ENCODE measurements around the gene KRTAP12-4.
"Not testable (repeated sequence)": the region's sequence is repeated elsewhere in the genome, so short reads cannot be mapped to it uniquely, and the experiment has no call there.

The KRTAP12-4 gene

DNA sequence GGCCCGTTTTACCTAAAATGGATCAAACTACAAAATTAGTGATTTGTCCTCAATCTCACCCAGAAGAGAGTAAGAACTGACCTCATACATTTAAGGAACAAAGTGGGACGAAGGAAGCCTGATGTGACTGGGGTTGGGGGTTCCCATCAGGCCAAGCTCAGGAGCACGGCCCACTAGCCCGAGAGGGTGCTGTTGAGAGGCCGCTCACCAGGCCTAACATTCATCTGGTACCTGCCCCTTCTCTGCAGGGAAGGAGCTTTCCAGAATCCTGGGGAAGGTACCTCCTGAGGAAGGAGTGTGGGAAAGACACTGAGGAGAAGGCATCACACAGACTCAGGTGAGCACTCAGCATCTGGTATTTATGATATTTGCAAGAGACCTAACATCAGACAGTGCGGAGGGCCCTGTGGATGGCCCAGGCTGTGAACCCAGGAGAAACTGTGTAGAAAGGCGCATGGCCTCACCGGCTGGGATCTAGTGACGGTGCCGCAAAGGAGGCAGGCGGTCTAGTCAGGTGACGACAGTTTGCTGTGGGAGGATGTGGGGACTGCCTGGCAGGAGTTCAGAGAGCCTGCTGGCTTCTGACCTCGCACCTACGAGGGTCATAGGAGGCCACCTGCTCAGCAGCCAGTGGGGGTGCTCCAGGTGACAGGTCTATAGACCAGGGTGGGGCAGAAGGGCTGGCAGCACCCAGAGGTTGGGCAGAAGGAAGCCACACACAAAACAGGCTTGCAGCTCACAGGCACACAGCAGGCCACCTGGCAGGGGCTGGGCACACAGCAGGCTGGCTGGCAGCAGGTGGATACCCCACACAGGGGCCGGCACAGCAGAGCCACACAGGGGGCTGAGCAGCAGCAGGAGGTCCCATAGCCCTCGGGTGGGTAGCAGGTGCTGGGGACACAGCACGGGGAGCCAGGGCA is 543 bp downstream of the KRTAP12-4 start:
- no peak for FAIRE-seq

- no peak for FAIRE-seq
Observed at GRCh38 chr21:44653123-44653522, 1.3 kb downstream of the KRTAP12-4 start.

GRCh38 chr21:44650973-44651675 is 3.3 kb downstream of the KRTAP12-4 start:
- no peak for FAIRE-seq

- FAIRE-seq: no peak
Observed at GRCh38 chr21:44650265-44650972, 4.0 kb downstream of the KRTAP12-4 start.

DNA sequence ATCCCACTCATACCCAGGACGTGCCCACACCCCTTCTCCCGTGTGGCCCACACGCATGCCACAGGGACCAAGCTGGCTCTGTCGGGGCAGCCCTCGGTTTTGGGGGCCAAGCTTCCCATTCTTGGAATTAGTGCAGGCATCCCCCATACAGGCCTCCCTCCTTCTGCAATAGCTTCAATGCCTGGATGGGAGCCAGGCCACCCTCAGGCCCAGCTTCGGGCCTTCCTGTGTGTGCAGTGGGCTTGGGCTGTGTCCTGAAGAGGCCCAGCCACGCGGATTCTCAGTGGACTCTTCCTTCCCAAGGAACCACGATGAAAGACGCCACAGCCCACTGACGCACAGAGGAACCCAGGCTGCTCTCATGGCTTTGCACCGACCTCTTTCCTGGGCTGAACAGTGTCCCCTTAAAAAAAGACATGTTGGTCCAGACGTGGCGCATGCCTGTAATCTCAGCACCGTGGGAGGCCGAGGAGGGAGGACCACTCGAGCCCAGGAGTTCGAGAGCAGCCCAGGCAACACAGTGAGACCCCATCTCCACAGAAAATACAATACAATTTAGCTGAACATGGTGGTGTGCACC is 4.8 kb downstream of the KRTAP12-4 start:
- no peak for FAIRE-seq

- no peak for FAIRE-seq
Observed at GRCh38 chr21:44648557-44649311, 5.7 kb downstream of the KRTAP12-4 start.

- no peak for FAIRE-seq
Observed at GRCh38 chr21:44647222-44647552, 7.3 kb downstream of the KRTAP12-4 start.

DNA sequence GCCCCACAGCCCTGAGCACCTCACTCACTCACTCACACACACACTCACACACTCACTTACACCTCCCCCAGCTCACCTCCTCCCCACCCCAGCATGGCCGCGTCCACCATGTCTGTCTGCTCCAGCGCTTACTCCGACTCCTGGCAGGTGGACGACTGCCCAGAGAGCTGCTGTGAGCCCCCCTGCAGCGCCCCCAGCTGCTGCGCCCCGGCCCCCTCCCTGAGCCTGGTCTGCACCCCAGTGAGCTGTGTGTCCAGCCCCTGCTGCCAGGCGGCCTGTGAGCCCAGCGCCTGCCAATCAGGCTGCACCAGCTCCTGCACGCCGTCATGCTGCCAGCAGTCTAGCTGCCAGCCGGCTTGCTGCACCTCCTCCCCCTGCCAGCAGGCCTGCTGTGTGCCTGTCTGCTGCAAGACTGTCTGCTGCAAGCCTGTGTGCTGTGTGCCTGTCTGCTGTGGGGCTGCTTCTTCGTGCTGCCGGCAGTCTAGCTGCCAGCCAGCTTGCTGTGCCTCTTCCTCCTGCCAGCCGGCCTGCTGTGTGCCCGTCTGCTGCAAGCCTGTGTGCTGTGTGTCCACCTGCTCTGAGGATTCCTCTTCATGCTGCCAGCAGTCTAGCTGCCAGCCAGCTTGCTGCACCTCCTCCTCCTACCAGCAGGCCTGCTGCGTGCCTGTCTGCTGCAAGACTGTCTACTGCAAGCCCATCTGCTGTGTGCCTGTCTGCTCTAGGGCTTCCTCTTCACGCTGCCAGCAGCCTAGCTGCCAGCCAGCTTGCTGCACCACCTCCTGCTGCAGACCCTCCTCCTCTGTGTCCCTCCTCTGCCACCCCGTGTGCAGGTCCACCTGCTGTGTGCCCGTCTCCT is 7.9 kb downstream of the KRTAP12-4 start, which contains the start of gene KRTAP10-11:
Gene KRTAP10-11 (plus strand): TSS at position 49 of the 856 bp plus-strand sequence. CDS start 45 bp downstream, at position 94.
- FAIRE-seq: not testable (repeated sequence)

GRCh38 chr21:44644878-44645277 is 9.6 kb downstream of the KRTAP12-4 start:
- no peak for FAIRE-seq

- no peak for FAIRE-seq
Observed at GRCh38 chr21:44643741-44644310, 10.6 kb downstream of the KRTAP12-4 start.

- FAIRE-seq: no peak
Observed at GRCh38 chr21:44640761-44641160, 13.7 kb downstream of the KRTAP12-4 start.

DNA sequence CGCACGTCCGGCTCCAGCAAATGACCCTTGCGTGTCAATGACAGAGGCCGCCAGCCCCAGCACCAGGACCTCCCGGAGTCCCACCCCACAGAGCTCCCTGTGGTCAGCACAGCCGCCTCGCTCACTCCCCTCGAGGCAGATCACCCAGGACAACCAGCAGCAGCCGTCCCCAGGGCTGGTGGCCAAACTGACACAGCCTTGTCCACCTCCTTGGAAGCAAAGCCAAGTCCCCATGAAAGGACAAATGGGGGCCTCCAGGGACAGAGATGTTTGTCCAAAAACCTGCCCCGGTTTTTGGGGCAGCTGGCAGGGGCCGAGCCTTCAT is 15.2 kb downstream of the KRTAP12-4 start:
- FAIRE-seq: no peak

- FAIRE-seq: not testable (repeated sequence)
Observed at GRCh38 chr21:44638506-44639330, 15.7 kb downstream of the KRTAP12-4 start.

DNA sequence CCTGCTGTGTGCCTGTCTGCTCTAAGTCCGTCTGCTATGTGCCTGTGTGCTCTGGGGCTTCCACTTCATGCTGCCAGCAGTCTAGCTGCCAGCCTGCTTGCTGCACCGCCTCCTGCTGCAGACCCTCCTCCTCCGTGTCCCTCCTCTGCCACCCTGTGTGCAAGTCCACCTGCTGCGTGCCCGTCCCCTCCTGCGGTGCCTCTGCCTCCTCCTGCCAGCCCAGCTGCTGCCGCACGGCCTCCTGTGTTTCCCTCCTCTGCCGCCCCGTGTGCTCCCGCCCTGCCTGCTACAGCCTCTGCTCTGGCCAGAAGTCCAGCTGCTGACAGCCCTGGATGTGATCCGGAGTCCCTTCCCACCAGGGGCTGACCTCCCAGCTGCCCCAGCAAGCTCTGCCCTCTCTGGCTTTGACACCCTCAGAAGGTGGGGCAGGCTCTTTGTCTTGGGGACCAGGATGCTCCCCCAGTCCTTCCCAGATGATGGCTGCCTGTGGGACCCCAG is 16.6 kb downstream of the KRTAP12-4 start:
- not testable (repeated sequence) for FAIRE-seq

- FAIRE-seq: no peak
Observed at GRCh38 chr21:44637018-44637850, 17.2 kb downstream of the KRTAP12-4 start, which contains the start of gene KRTAP10-10. TSS of gene KRTAP10-10 (plus strand) at chr21:44637356. CDS start at chr21:44637418, 62 bp downstream.

GRCh38 chr21:44636209-44637017 is 18.0 kb downstream of the KRTAP12-4 start:
- no peak for FAIRE-seq

DNA sequence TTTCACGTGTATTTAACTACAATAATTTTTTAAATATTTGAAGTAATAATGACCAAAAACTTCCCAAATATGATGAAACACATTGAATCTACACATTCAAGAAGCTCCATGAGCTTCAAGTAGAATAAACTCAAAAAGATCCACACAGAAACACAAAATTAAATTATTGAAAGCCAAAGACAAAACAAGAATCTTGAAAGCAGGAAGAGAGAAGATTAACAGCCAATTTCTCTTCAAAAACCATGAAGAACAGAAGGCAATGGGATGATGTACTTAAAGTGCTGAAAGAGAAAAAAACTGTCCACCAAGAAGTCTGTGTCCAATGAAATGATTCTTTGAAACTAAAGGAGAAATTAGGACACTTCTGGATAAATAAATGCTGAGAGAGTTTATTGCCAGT is 22.4 kb downstream of the KRTAP12-4 start:
- no peak for FAIRE-seq

- FAIRE-seq: no peak
Observed at GRCh38 chr21:44630440-44630839, 24.0 kb downstream of the KRTAP12-4 start.

Data from endometrium (tissue), 2 donors.